ENCODE data around the gene CATSPER1. TPM values are rescaled to one million over a fixed set of nuclear protein-coding genes. Genes with fewer than 3 reads are reported as not detected.

CATSPER1 gene
- total and polyA plus RNA-seq, 5 donors from 2014 or later: not detected

GRCh38 chr11:65977621-65978390 is 48.5 kb downstream of the CATSPER1 start:
- H3K4me1 Mint-ChIP-seq: peaks cover 0 to 5% (median 2%) of the 10 kb centered on the region in 4 donors
- H3K27ac Mint-ChIP-seq: no peak overlapping the region
- no peak for ATAC-seq (ENCODE audit: low read depth in 2 of 2)
- H3K27me3 Mint-ChIP-seq: no peaks in the 10 kb centered on the region
- H3K36me3 Mint-ChIP-seq: peaks cover 29% of the 10 kb centered on the region
- Histone ChIP-seq H3K27me3 (ENCODE audit: control insufficient read depth, insufficient read depth, low read length) (no peaks in the 10 kb centered on the region), H3K36me3 (ENCODE audit: control insufficient read depth, insufficient read depth, low read length) (peaks cover 26% of the 10 kb centered on the region), H3K4me3 (ENCODE audit: low read depth, low read length) (no peak overlapping the region), H3K4me1 (ENCODE audit: control insufficient read depth, insufficient read depth, low read length, poor library complexity, severe bottlenecking) (no peaks in the 10 kb centered on the region), H3K27ac (ENCODE audit: insufficient read depth, low read length, poor library complexity, severe bottlenecking) (no peak overlapping the region), H3K9me3 (ENCODE audit: control insufficient read depth in 2 of 2, low read length in 2 of 2) (no peaks in the 10 kb centered on the region)
- peaks cover 0 to 1% (median 0%) of the 10 kb centered on the region in 7 donors for H3K9me3 Mint-ChIP-seq
- DNase-seq: no peak
- H3K4me3 Mint-ChIP-seq: no peak overlapping the region

GRCh38 chr11:65976216-65977176 is 49.8 kb downstream of the CATSPER1 start:
- Mint-ChIP-seq H3K27me3 (no peaks in the 10 kb centered on the region), H3K4me3 (peak overlapping the region in 2 of 4 donors; percentile 11 to 29), H3K9me3 (peaks cover 0 to 1% (median 0%) of the 10 kb centered on the region in 7 donors), H3K4me1 (peaks cover 0 to 8% (median 4%) of the 10 kb centered on the region in 4 donors), H3K27ac (peak overlapping the region in 2 of 3 donors; percentile 46 to 88), H3K36me3 (peaks cover 36% of the 10 kb centered on the region)
- Histone ChIP-seq H3K27me3 (ENCODE audit: control insufficient read depth, insufficient read depth, low read length) (no peaks in the 10 kb centered on the region), H3K36me3 (ENCODE audit: control insufficient read depth, insufficient read depth, low read length) (peaks cover 26% of the 10 kb centered on the region), H3K9me3 (ENCODE audit: control insufficient read depth in 2 of 2, low read length in 2 of 2) (no peaks in the 10 kb centered on the region), H3K4me3 (ENCODE audit: low read depth, low read length) (no peak overlapping the region), H3K27ac (ENCODE audit: insufficient read depth, low read length, poor library complexity, severe bottlenecking) (no peak overlapping the region), H3K4me1 (ENCODE audit: control insufficient read depth, insufficient read depth, low read length, poor library complexity, severe bottlenecking) (no peaks in the 10 kb centered on the region)
- ATAC-seq (ENCODE audit: low read depth in 2 of 2) (no peak), DNase-seq (no peak)

GRCh38 chr11:65975771-65976170 is 50.5 kb downstream of the CATSPER1 start:
- Mint-ChIP-seq H3K4me1 (peaks cover 0 to 8% (median 4%) of the 10 kb centered on the region in 4 donors), H3K4me3 (peak overlapping the region in 1 of 4 donors; percentile 29), H3K9me3 (peaks cover 0 to 1% (median 0%) of the 10 kb centered on the region in 7 donors), H3K36me3 (peaks cover 36% of the 10 kb centered on the region), H3K27ac (peak overlapping the region in 1 of 3 donors; percentile 88), H3K27me3 (no peaks in the 10 kb centered on the region)
- H3K4me1 ChIP-seq (ENCODE audit: control insufficient read depth, insufficient read depth, low read length, poor library complexity, severe bottlenecking): no peaks in the 10 kb centered on the region
- ATAC-seq (ENCODE audit: low read depth in 2 of 2) (no peak), DNase-seq (no peak)
- H3K27me3 ChIP-seq (ENCODE audit: control insufficient read depth, insufficient read depth, low read length): no peaks in the 10 kb centered on the region
- peaks cover 26% of the 10 kb centered on the region for H3K36me3 ChIP-seq (ENCODE audit: control insufficient read depth, insufficient read depth, low read length)
- H3K4me3 ChIP-seq (ENCODE audit: low read depth, low read length): no peak overlapping the region
- no peak overlapping the region for H3K27ac ChIP-seq (ENCODE audit: insufficient read depth, low read length, poor library complexity, severe bottlenecking)
- H3K9me3 ChIP-seq (ENCODE audit: control insufficient read depth in 2 of 2, low read length in 2 of 2): no peaks in the 10 kb centered on the region

- Mint-ChIP-seq H3K36me3 (peaks cover 34% of the 10 kb centered on the region), H3K4me3 (no peak overlapping the region), H3K4me1 (peaks cover 0 to 17% (median 10%) of the 10 kb centered on the region in 4 donors), H3K27ac (no peak overlapping the region), H3K27me3 (no peaks in the 10 kb centered on the region), H3K9me3 (peaks cover 0 to 1% (median 0%) of the 10 kb centered on the region in 7 donors)
- Histone ChIP-seq H3K36me3 (ENCODE audit: control insufficient read depth, insufficient read depth, low read length) (peaks cover 40% of the 10 kb centered on the region), H3K27me3 (ENCODE audit: control insufficient read depth, insufficient read depth, low read length) (no peaks in the 10 kb centered on the region), H3K4me1 (ENCODE audit: control insufficient read depth, insufficient read depth, low read length, poor library complexity, severe bottlenecking) (no peaks in the 10 kb centered on the region), H3K27ac (ENCODE audit: insufficient read depth, low read length, poor library complexity, severe bottlenecking) (no peak overlapping the region), H3K9me3 (ENCODE audit: control insufficient read depth in 2 of 2, low read length in 2 of 2) (no peaks in the 10 kb centered on the region), H3K4me3 (ENCODE audit: low read depth, low read length) (no peak overlapping the region)
- DNase-seq (no peak), ATAC-seq (ENCODE audit: low read depth in 2 of 2) (no peak)
Measured at GRCh38 chr11:65973439-65974110, 52.7 kb downstream of the CATSPER1 start.

- Mint-ChIP-seq H3K9me3 (peaks cover 0 to 1% (median 0%) of the 10 kb centered on the region in 7 donors), H3K27me3 (no peaks in the 10 kb centered on the region), H3K27ac (peak overlapping the region in 2 of 3 donors; percentile 32 to 75), H3K4me3 (peak overlapping the region in 1 of 4 donors; percentile 32), H3K4me1 (peaks cover 0 to 23% (median 11%) of the 10 kb centered on the region in 4 donors), H3K36me3 (peaks cover 41% of the 10 kb centered on the region)
- no peak for DNase-seq
- H3K4me1 ChIP-seq (ENCODE audit: control insufficient read depth, insufficient read depth, low read length, poor library complexity, severe bottlenecking): no peaks in the 10 kb centered on the region
- H3K27me3 ChIP-seq (ENCODE audit: control insufficient read depth, insufficient read depth, low read length): no peaks in the 10 kb centered on the region
- H3K4me3 ChIP-seq (ENCODE audit: low read depth, low read length): no peak overlapping the region
- H3K9me3 ChIP-seq (ENCODE audit: control insufficient read depth in 2 of 2, low read length in 2 of 2): no peaks in the 10 kb centered on the region
- H3K36me3 ChIP-seq (ENCODE audit: control insufficient read depth, insufficient read depth, low read length): peaks cover 39% of the 10 kb centered on the region
- no peak for ATAC-seq (ENCODE audit: low read depth in 2 of 2)
- no peak overlapping the region for H3K27ac ChIP-seq (ENCODE audit: insufficient read depth, low read length, poor library complexity, severe bottlenecking)
Measured at GRCh38 chr11:65972116-65972515, 54.2 kb downstream of the CATSPER1 start.

GRCh38 chr11:65968600-65969482 is 57.4 kb downstream of the CATSPER1 start:
- Mint-ChIP-seq H3K9me3 (peaks cover 0 to 1% (median 0%) of the 10 kb centered on the region in 7 donors), H3K36me3 (peaks cover 44% of the 10 kb centered on the region), H3K4me1 (peaks cover 0 to 33% (median 12%) of the 10 kb centered on the region in 4 donors), H3K4me3 (no peak overlapping the region), H3K27me3 (no peaks in the 10 kb centered on the region), H3K27ac (no peak overlapping the region)
- Histone ChIP-seq H3K27me3 (ENCODE audit: control insufficient read depth, insufficient read depth, low read length) (no peaks in the 10 kb centered on the region), H3K27ac (ENCODE audit: insufficient read depth, low read length, poor library complexity, severe bottlenecking) (no peak overlapping the region), H3K4me3 (ENCODE audit: low read depth, low read length) (no peak overlapping the region), H3K9me3 (ENCODE audit: control insufficient read depth in 2 of 2, low read length in 2 of 2) (no peaks in the 10 kb centered on the region), H3K4me1 (ENCODE audit: control insufficient read depth, insufficient read depth, low read length, poor library complexity, severe bottlenecking) (peaks cover 6% of the 10 kb centered on the region), H3K36me3 (ENCODE audit: control insufficient read depth, insufficient read depth, low read length) (peaks cover 66% of the 10 kb centered on the region)
- ATAC-seq (ENCODE audit: low read depth in 2 of 2) (no peak), DNase-seq (no peak)

Measured in CD4-positive, CD25-positive, alpha-beta regulatory T cell (primary cell).